GM23338 (cell line): ENCODE data around the gene COL6A3. TPM values are rescaled to one million over a fixed set of nuclear protein-coding genes. Genes with fewer than 3 reads are reported as not detected.
A peak's percentile ranks its signal among the peaks of the same experiment; 100 is the strongest.

Source experiments
- ATAC-seq: fragments of 200-7000 bp; cut with Tn5 transposase; 3 replicates; pipeline ENCODE4 v1.9.1; 2020
- DNase-seq: peaks from one replicate; pipeline ENCODE4 v3.0.0-alpha.2; 2015; ENCODE audit warnings: low spot score
- H2AFZ ChIP-seq: fragments of 200-600 bp; sonication (generic); 2 replicates; pipeline ENCODE4 v1.8.0; 2016; ENCODE audit warnings: antibody characterized with exemption, mild to moderate bottlenecking, moderate library complexity
- H3F3A ChIP-seq: fragments of 200-600 bp; sonication (generic); replicated peaks from 2 replicates; pipeline ENCODE4 v1.8.0; 2017; ENCODE audit warnings: antibody characterized with exemption, mixed run types, low read depth
- H3K27ac ChIP-seq: fragments of 200-600 bp; sonication (generic); 2 replicates; pipeline ENCODE4 v1.6.1; 2016; ENCODE audit warnings: low read depth
- H3K27me3 ChIP-seq: fragments of 200-600 bp; sonication (generic); 2 replicates; pipeline ENCODE4 v1.8.0; 2016; ENCODE audit warnings: mild to moderate bottlenecking, mixed run types, moderate library complexity; ENCODE audit not compliant: insufficient read depth
- H3K36me3 ChIP-seq: fragments of 200-600 bp; sonication (generic); 2 replicates; pipeline ENCODE4 v1.8.0; 2016; ENCODE audit warnings: mild to moderate bottlenecking; ENCODE audit not compliant: insufficient read depth
- H3K4me1 ChIP-seq: fragments of 200-600 bp; sonication (generic); 2 replicates; pipeline ENCODE4 v1.8.0; 2016; ENCODE audit warnings: mild to moderate bottlenecking, moderate library complexity; ENCODE audit not compliant: insufficient read depth
- H3K4me2 ChIP-seq: fragments of 200-600 bp; sonication (generic); 2 replicates; pipeline ENCODE4 v1.7.1; 2017; ENCODE audit warnings: mixed run types
- H3K4me3 ChIP-seq: fragments of 200-600 bp; sonication (generic); 2 replicates; pipeline ENCODE4 v1.6.1; 2016; ENCODE audit warnings: mixed run types
- H3K79me2 ChIP-seq: fragments of 200-600 bp; sonication (generic); replicated peaks from 2 replicates; pipeline ENCODE4 v1.8.0; 2017; ENCODE audit warnings: mild to moderate bottlenecking; ENCODE audit not compliant: insufficient read depth
- H3K9me2 ChIP-seq: fragments of 200-600 bp; sonication (generic); 2 replicates; pipeline ENCODE4 v1.8.0; 2017; ENCODE audit not compliant: insufficient read depth
- H4K20me1 ChIP-seq: fragments of 200-600 bp; sonication (generic); replicated peaks from 2 replicates; pipeline ENCODE4 v1.8.0; 2017; ENCODE audit warnings: mild to moderate bottlenecking; ENCODE audit not compliant: insufficient read depth
- H3K27ac Mint-ChIP-seq: 2 replicates; pipeline ENCODE4 v1.8.0; 2020; ENCODE audit warnings: inconsistent platforms, mild to moderate bottlenecking, moderate library complexity, mixed read lengths
- H3K27me3 Mint-ChIP-seq: 3 replicates; pipeline ENCODE4 v1.8.0; 2022; ENCODE audit warnings: low read depth, mild to moderate bottlenecking, moderate library complexity, mixed read lengths, inconsistent platforms; ENCODE audit not compliant: insufficient read depth, poor library complexity
- H3K36me3 Mint-ChIP-seq: 3 replicates; pipeline ENCODE4 v1.8.0; 2021; ENCODE audit warnings: low read depth, mild to moderate bottlenecking, inconsistent platforms, moderate library complexity, mixed read lengths
- H3K4me1 Mint-ChIP-seq: 3 replicates; pipeline ENCODE4 v1.8.0; 2020; ENCODE audit warnings: mild to moderate bottlenecking, inconsistent platforms, mixed read lengths
- H3K4me3 Mint-ChIP-seq: 3 replicates; pipeline ENCODE4 v1.8.0; 2021; ENCODE audit warnings: moderate library complexity, mild to moderate bottlenecking, inconsistent platforms, mixed read lengths
- H3K9me3 Mint-ChIP-seq: 3 replicates; pipeline ENCODE4 v1.8.0; 2020; ENCODE audit warnings: moderate library complexity, mild to moderate bottlenecking, inconsistent platforms, mixed read lengths
- CREB1 ChIP-seq: fragments of 250-450 bp; sonication (Bioruptor Pico); IDR thresholded peaks from 2 replicates; pipeline ENCODE4 v1.5.0; 2020; ENCODE audit warnings: low read depth, mild to moderate bottlenecking, moderate library complexity
- EZH2 ChIP-seq: fragments of 200-600 bp; sonication (generic); IDR thresholded peaks from one replicate; pipeline ENCODE4 v1.8.0; 2017; ENCODE audit warnings: antibody characterized with exemption, mild to moderate bottlenecking, low read depth; ENCODE audit not compliant: unreplicated experiment
- EZH2phosphoT487 ChIP-seq: fragments of 200-600 bp; sonication (generic); IDR thresholded peaks from one replicate; pipeline ENCODE4 v1.8.1; 2018; ENCODE audit warnings: antibody characterized with exemption; ENCODE audit not compliant: unreplicated experiment
- JUNB ChIP-seq: IDR thresholded peaks from one replicate; pipeline ENCODE4 v1.6.1; 2016; ENCODE audit warnings: antibody characterized with exemption; ENCODE audit not compliant: unreplicated experiment
- NANOG ChIP-seq: IDR thresholded peaks from 2 replicates; pipeline ENCODE4 v1.6.1; 2016; ENCODE audit warnings: antibody characterized with exemption, borderline replicate concordance
- POLR2AphosphoS5 ChIP-seq: IDR thresholded peaks from 2 replicates; pipeline ENCODE4 v1.6.1; 2016; ENCODE audit warnings: antibody characterized with exemption, low read depth
- STAT1 ChIP-seq: IDR thresholded peaks from one replicate; pipeline ENCODE4 v1.6.1; 2016; ENCODE audit warnings: antibody characterized with exemption; ENCODE audit not compliant: unreplicated experiment
- ZNF114 ChIP-seq: fragments of 250-450 bp; sonication (Bioruptor Pico); IDR thresholded peaks from 2 replicates; pipeline ENCODE4 v1.5.0; 2020; ENCODE audit warnings: mild to moderate bottlenecking, moderate library complexity
- ZNF331 ChIP-seq: fragments of 250-450 bp; sonication (Bioruptor Pico); IDR thresholded peaks from 2 replicates; pipeline ENCODE4 v1.5.0; 2020; ENCODE audit warnings: low read depth, mild to moderate bottlenecking, moderate library complexity
- polyA plus RNA-seq: library from polyadenylated mRNA; unstranded; fragments of >200 nt; fragmentation: Nextera tagmentation; extraction: Ambion mirVana; gene quantifications from 2 replicates; pipeline ENCODE4 v1.2.1, GENCODE V29; 2016
- total RNA-seq: library from RNA; depleted of rRNA; stranded (reverse); fragments of >200 nt; shearing (Covaris generic); gene quantifications from 2 replicates; pipeline ENCODE4 v1.2.3, GENCODE V29; 2014
- TF ChIP-seq, protein P1 (sequence below): fragments of 250-450 bp; sonication (Bioruptor Pico); IDR thresholded peaks from 2 replicates; pipeline ENCODE4 v1.5.0; 2020; ENCODE audit warnings: mild to moderate bottlenecking, moderate library complexity
- TF ChIP-seq, protein P2 (sequence below), 2 experiments: fragments of 200-600 bp in 1 of 2; sonication (generic) in 1 of 2; conservative IDR thresholded peaks; 2 replicates each; pipeline versions ENCODE4 v1.5.1 to v1.6.1; 2016 to 2017; ENCODE audit warnings: antibody characterized with exemption in 2 of 2, low read depth in 2 of 2, mild to moderate bottlenecking in 2 of 2, moderate library complexity in 1 of 2
- TF ChIP-seq, protein P3 (sequence below): IDR thresholded peaks from 2 replicates; pipeline ENCODE4 v1.6.1; 2016; ENCODE audit warnings: antibody characterized with exemption
- TF ChIP-seq, protein P4 (sequence below): IDR thresholded peaks from one replicate; pipeline ENCODE4 v1.6.1; 2018; ENCODE audit warnings: antibody characterized with exemption; ENCODE audit not compliant: unreplicated experiment

COL6A3 gene
- total and polyA plus RNA-seq, 2 experiments from 2014 or later: 1.2 to 7.3 TPM

DNA sequence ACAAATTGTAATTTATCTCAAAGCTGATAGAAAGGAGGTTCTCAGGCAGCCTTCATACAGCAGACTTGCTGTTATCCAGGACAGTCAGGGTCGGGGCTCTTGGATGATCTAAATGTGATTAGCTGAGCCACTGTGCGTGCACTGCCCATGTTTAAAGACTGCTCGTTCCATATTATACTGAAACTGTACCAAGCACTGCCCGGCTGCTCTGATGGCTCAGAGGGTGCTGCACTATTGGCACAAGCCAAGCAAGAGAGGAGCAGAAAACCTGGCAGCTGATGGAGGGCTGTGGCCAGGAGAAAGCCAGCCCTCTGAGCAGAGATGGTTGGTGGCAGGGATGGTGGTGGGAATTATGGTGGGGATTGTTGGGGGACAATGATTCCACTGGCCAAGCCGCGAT, 63.4 kb downstream of the COL6A3 start:
- Histone ChIP-seq H3F3A (no peaks in the 10 kb centered on the region), H3K4me1 (no peaks in the 10 kb centered on the region), H3K27me3 (no peaks in the 10 kb centered on the region), H3K79me2 (no peaks in the 10 kb centered on the region), H2AFZ (0 out of 2 replicates have a peak overlapping the region, but pooled peaks have one; percentile 5), H3K4me2 (no peak overlapping the region), H3K27ac (no peak overlapping the region), H3K4me3 (no peak overlapping the region), H3K9me2 (0 out of 2 replicates have a peak, but pooled peaks cover 6% of the 10 kb centered on the region), H3K36me3 (no peaks in the 10 kb centered on the region), H4K20me1 (no peaks in the 10 kb centered on the region)
- DNase-seq (no peak), ATAC-seq (no peak)
- H3K9me3 Mint-ChIP-seq: no peaks in the 10 kb centered on the region
- no peaks in the 10 kb centered on the region for H3K36me3 Mint-ChIP-seq
- H3K4me1 Mint-ChIP-seq: peaks cover 20% of the 10 kb centered on the region
- TF ChIP-seq NANOG: no peak
- TF ChIP-seq, protein P1, sequence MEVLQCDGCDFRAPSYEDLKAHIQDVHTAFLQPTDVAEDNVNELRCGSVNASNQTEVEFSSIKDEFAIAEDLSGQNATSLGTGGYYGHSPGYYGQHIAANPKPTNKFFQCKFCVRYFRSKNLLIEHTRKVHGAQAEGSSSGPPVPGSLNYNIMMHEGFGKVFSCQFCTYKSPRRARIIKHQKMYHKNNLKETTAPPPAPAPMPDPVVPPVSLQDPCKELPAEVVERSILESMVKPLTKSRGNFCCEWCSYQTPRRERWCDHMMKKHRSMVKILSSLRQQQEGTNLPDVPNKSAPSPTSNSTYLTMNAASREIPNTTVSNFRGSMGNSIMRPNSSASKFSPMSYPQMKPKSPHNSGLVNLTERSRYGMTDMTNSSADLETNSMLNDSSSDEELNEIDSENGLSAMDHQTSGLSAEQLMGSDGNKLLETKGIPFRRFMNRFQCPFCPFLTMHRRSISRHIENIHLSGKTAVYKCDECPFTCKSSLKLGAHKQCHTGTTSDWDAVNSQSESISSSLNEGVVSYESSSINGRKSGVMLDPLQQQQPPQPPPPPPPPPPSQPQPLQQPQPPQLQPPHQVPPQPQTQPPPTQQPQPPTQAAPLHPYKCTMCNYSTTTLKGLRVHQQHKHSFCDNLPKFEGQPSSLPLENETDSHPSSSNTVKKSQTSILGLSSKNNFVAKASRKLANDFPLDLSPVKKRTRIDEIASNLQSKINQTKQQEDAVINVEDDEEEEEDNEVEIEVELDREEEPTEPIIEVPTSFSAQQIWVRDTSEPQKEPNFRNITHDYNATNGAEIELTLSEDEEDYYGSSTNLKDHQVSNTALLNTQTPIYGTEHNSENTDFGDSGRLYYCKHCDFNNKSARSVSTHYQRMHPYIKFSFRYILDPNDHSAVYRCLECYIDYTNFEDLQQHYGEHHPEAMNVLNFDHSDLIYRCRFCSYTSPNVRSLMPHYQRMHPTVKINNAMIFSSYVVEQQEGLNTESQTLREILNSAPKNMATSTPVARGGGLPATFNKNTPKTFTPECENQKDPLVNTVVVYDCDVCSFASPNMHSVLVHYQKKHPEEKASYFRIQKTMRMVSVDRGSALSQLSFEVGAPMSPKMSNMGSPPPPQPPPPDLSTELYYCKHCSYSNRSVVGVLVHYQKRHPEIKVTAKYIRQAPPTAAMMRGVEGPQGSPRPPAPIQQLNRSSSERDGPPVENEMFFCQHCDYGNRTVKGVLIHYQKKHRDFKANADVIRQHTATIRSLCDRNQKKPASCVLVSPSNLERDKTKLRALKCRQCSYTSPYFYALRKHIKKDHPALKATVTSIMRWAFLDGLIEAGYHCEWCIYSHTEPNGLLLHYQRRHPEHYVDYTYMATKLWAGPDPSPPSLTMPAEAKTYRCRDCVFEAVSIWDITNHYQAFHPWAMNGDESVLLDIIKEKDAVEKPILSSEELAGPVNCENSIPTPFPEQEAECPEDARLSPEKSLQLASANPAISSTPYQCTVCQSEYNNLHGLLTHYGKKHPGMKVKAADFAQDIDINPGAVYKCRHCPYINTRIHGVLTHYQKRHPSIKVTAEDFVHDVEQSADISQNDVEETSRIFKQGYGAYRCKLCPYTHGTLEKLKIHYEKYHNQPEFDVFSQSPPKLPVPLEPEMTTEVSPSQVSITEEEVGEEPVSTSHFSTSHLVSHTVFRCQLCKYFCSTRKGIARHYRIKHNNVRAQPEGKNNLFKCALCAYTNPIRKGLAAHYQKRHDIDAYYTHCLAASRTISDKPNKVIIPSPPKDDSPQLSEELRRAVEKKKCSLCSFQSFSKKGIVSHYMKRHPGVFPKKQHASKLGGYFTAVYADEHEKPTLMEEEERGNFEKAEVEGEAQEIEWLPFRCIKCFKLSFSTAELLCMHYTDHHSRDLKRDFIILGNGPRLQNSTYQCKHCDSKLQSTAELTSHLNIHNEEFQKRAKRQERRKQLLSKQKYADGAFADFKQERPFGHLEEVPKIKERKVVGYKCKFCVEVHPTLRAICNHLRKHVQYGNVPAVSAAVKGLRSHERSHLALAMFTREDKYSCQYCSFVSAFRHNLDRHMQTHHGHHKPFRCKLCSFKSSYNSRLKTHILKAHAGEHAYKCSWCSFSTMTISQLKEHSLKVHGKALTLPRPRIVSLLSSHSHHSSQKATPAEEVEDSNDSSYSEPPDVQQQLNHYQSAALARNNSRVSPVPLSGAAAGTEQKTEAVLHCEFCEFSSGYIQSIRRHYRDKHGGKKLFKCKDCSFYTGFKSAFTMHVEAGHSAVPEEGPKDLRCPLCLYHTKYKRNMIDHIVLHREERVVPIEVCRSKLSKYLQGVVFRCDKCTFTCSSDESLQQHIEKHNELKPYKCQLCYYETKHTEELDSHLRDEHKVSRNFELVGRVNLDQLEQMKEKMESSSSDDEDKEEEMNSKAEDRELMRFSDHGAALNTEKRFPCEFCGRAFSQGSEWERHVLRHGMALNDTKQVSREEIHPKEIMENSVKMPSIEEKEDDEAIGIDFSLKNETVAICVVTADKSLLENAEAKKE (CRISPR knock-in tag): no peak
- TF ChIP-seq STAT1: no peak
- no peak for TF ChIP-seq ZNF114 (CRISPR knock-in tag)
- no peak for TF ChIP-seq CREB1 (CRISPR knock-in tag)
- no peak for TF ChIP-seq EZH2phosphoT487
- TF ChIP-seq, protein P2, sequence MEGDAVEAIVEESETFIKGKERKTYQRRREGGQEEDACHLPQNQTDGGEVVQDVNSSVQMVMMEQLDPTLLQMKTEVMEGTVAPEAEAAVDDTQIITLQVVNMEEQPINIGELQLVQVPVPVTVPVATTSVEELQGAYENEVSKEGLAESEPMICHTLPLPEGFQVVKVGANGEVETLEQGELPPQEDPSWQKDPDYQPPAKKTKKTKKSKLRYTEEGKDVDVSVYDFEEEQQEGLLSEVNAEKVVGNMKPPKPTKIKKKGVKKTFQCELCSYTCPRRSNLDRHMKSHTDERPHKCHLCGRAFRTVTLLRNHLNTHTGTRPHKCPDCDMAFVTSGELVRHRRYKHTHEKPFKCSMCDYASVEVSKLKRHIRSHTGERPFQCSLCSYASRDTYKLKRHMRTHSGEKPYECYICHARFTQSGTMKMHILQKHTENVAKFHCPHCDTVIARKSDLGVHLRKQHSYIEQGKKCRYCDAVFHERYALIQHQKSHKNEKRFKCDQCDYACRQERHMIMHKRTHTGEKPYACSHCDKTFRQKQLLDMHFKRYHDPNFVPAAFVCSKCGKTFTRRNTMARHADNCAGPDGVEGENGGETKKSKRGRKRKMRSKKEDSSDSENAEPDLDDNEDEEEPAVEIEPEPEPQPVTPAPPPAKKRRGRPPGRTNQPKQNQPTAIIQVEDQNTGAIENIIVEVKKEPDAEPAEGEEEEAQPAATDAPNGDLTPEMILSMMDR (conservative IDR thresholded peaks at IDR 0.05; ENCODE audit: low read depth in 2 of 2): no peak
- TF ChIP-seq, protein P3, sequence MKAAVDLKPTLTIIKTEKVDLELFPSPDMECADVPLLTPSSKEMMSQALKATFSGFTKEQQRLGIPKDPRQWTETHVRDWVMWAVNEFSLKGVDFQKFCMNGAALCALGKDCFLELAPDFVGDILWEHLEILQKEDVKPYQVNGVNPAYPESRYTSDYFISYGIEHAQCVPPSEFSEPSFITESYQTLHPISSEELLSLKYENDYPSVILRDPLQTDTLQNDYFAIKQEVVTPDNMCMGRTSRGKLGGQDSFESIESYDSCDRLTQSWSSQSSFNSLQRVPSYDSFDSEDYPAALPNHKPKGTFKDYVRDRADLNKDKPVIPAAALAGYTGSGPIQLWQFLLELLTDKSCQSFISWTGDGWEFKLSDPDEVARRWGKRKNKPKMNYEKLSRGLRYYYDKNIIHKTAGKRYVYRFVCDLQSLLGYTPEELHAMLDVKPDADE: no peak
- no peak for TF ChIP-seq POLR2AphosphoS5
- TF ChIP-seq JUNB: no peak
- TF ChIP-seq, protein P4, sequence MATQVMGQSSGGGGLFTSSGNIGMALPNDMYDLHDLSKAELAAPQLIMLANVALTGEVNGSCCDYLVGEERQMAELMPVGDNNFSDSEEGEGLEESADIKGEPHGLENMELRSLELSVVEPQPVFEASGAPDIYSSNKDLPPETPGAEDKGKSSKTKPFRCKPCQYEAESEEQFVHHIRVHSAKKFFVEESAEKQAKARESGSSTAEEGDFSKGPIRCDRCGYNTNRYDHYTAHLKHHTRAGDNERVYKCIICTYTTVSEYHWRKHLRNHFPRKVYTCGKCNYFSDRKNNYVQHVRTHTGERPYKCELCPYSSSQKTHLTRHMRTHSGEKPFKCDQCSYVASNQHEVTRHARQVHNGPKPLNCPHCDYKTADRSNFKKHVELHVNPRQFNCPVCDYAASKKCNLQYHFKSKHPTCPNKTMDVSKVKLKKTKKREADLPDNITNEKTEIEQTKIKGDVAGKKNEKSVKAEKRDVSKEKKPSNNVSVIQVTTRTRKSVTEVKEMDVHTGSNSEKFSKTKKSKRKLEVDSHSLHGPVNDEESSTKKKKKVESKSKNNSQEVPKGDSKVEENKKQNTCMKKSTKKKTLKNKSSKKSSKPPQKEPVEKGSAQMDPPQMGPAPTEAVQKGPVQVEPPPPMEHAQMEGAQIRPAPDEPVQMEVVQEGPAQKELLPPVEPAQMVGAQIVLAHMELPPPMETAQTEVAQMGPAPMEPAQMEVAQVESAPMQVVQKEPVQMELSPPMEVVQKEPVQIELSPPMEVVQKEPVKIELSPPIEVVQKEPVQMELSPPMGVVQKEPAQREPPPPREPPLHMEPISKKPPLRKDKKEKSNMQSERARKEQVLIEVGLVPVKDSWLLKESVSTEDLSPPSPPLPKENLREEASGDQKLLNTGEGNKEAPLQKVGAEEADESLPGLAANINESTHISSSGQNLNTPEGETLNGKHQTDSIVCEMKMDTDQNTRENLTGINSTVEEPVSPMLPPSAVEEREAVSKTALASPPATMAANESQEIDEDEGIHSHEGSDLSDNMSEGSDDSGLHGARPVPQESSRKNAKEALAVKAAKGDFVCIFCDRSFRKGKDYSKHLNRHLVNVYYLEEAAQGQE: no peak
- no peak for TF ChIP-seq EZH2
- TF ChIP-seq ZNF331 (CRISPR knock-in tag): no peak
- no peak overlapping the region for H3K4me3 Mint-ChIP-seq
- no peak overlapping the region for H3K27ac Mint-ChIP-seq
- H3K27me3 Mint-ChIP-seq: peaks cover 2% of the 10 kb centered on the region
